SK-N-SH (cell line): ENCODE data around the gene PUSL1.

Experiments
- CTCF ChIP-seq: fragments of 200-600 bp; sonication (generic); IDR thresholded peaks from 2 replicates; pipeline ENCODE4 v1.6.1; 2017; ENCODE audit warnings: antibody characterized with exemption, mild to moderate bottlenecking, moderate library complexity
- ELF1 ChIP-seq: IDR thresholded peaks from 2 replicates; pipeline ENCODE4 v1.4.0; 2012
- EP300 ChIP-seq, 2 experiments: IDR thresholded peaks; 2 replicates each; pipeline versions ENCODE4 v1.4.0 to v1.6.1; 2012; ENCODE audit warnings: borderline replicate concordance in 1 of 2, low read depth in 1 of 2, low read length in 1 of 2
- EZH2phosphoT487 ChIP-seq: fragments of 200-600 bp; sonication (generic); IDR thresholded peaks from 2 replicates; pipeline ENCODE4 v1.6.1; 2017; ENCODE audit warnings: low read depth, mixed run types, mild to moderate bottlenecking, antibody characterized with exemption, moderate library complexity, borderline replicate concordance
- FOXJ3 ChIP-seq: sonication (generic); formaldehyde crosslinking; IDR thresholded peaks from 2 replicates; pipeline ENCODE4 v1.5.1; 2020; ENCODE audit warnings: mild to moderate bottlenecking, missing genetic modification reagents
- JUND ChIP-seq: IDR thresholded peaks from 2 replicates; pipeline ENCODE4 v1.4.0; 2012
- NFIC ChIP-seq: IDR thresholded peaks from 2 replicates; pipeline ENCODE4 v1.4.0; 2012; ENCODE audit warnings: borderline replicate concordance
- PBX3 ChIP-seq: IDR thresholded peaks from 2 replicates; pipeline ENCODE4; 2012
- POLR2AphosphoS5 ChIP-seq: IDR thresholded peaks from 2 replicates; pipeline ENCODE4 v1.6.1; 2012; ENCODE audit warnings: low read depth, low read length
- RCOR1 ChIP-seq: fragments of 150-350 bp; IDR thresholded peaks from 2 replicates; pipeline ENCODE4 v1.6.1; 2017; ENCODE audit warnings: antibody characterized with exemption, low read length
- RFX5 ChIP-seq: IDR thresholded peaks from 2 replicates; pipeline ENCODE4 v1.6.1; 2012; ENCODE audit warnings: mild to moderate bottlenecking, improper control_type of control experiment, low read length
- TAF1 ChIP-seq: IDR thresholded peaks from 2 replicates; pipeline ENCODE4 v1.6.1; 2012; ENCODE audit warnings: low read depth, mild to moderate bottlenecking, low read length, moderate library complexity, borderline replicate concordance
- YY1 ChIP-seq: IDR thresholded peaks from 2 replicates; pipeline ENCODE4 v1.4.0; 2012; ENCODE audit warnings: low read depth, mild to moderate bottlenecking

GRCh38 chr1:1282998-1283397 lies 25.4 kb upstream of the PUSL1 start:
- no peak for TF ChIP-seq CTCF
- TF ChIP-seq TAF1: no peak
- TF ChIP-seq JUND: no peak
- no peak for TF ChIP-seq EP300 (IDR thresholded peaks at IDR 0.05; ENCODE audit: borderline replicate concordance in 1 of 2, low read depth in 1 of 2, low read length in 1 of 2)
- no peak for TF ChIP-seq RCOR1
- no peak for TF ChIP-seq ELF1
- TF ChIP-seq PBX3: no peak
- no peak for TF ChIP-seq RFX5
- no peak for TF ChIP-seq FOXJ3
- no peak for TF ChIP-seq EZH2phosphoT487
- no peak for TF ChIP-seq NFIC
- no peak for TF ChIP-seq YY1
- no peak for TF ChIP-seq POLR2AphosphoS5
